ENCODE data around the gene STARD3NL.
"Not testable (repeated sequence)": the region's sequence is repeated elsewhere in the genome, so short reads cannot be mapped to it uniquely, and the experiment has no call there.

The STARD3NL gene

GRCh38 chr7:38270405-38270804, 92.4 kb downstream of the STARD3NL start:
- not testable (repeated sequence) for DNase-seq

GRCh38 chr7:38273286-38273995, 95.4 kb downstream of the STARD3NL start, which contains the start of gene TARP:
Gene TARP (minus strand): TSS chr7:38273636.
- no peak for DNase-seq

- DNase-seq, result no peak
These were observed 96.4 kb downstream of the STARD3NL start for GRCh38 chr7:38274486-38274885.

GRCh38 chr7:38274927-38275620, 97.0 kb downstream of the STARD3NL start:
- DNase-seq, result no peak

GRCh38 chr7:38276096-38276877, 98.2 kb downstream of the STARD3NL start:
- DNase-seq, result no peak

- no peak for DNase-seq
These were observed 102.0 kb downstream of the STARD3NL start for GRCh38 chr7:38280000-38280399.
